ENCODE measurements around the gene NOC2L. TPM values are rescaled to one million over a fixed set of nuclear protein-coding genes. Genes with fewer than 3 reads are reported as not detected.

The NOC2L gene
- total RNA-seq, 1 experiment from 2014 or later: 214 TPM

DNA sequence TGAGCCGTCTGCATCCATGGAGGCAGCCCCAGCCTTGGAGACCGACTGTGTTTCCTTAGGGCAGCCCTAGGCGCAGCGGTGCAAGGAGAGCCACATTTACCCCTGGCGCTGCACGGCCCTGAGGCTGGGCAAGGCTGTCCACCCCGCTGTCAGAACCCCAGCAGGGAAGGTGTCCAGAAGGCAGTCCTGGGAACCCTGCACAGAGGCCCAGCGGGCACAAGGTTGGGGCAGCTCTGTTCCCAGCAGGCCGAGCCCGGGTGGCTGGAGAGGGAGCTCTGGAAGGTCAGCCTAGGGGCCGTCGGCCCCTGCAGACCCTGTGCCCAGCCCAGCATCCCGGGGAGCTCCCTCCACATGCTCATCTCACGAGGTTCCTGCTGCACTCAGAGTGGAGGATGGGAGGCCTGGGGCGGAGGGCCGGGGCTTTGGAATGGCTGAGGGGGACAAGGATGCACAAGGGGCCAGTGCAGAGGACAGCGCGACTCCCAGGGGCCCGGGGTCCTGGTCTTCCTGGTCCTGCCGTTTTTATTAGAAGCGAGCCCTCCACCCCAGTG, 55.3 kb downstream of the NOC2L start:
- peaks cover 20% of the 10 kb centered on the region for H3K4me1 ChIP-seq (ENCODE audit: insufficient read depth, low read length, poor library complexity, severe bottlenecking)
- H3K9me3 ChIP-seq (ENCODE audit: low read depth, low read length, poor library complexity, severe bottlenecking): no peaks in the 10 kb centered on the region
- DNase-seq (ENCODE audit: low spot score): no peak
- POLR2A ChIA-PET (ENCODE audit: low non-redundant PET): no interaction called here
- CTCF ChIA-PET: no interaction called here
- H3K36me3 ChIP-seq (ENCODE audit: insufficient read depth, low read length, poor library complexity, severe bottlenecking): no peaks in the 10 kb centered on the region
- no peaks in the 10 kb centered on the region for H3K27me3 ChIP-seq (replicated peaks; ENCODE audit: insufficient read depth, low read depth, low read length, poor library complexity)
- intact Hi-C loops (cut with micrococcal nuclease; ENCODE audit: unreplicated experiment): loop anchor here (2.0 kb wide), 1 partner anchor 37 kb away; no protein-coding TSS in a partner anchor
- peak overlapping the region; percentile 54 for H3K4me3 ChIP-seq (ENCODE audit: low read depth, low read length, poor library complexity, severe bottlenecking)
- H3K27ac ChIP-seq (ENCODE audit: low read depth, low read length, poor library complexity, severe bottlenecking): no peak overlapping the region
- TF ChIP-seq, protein P1, sequence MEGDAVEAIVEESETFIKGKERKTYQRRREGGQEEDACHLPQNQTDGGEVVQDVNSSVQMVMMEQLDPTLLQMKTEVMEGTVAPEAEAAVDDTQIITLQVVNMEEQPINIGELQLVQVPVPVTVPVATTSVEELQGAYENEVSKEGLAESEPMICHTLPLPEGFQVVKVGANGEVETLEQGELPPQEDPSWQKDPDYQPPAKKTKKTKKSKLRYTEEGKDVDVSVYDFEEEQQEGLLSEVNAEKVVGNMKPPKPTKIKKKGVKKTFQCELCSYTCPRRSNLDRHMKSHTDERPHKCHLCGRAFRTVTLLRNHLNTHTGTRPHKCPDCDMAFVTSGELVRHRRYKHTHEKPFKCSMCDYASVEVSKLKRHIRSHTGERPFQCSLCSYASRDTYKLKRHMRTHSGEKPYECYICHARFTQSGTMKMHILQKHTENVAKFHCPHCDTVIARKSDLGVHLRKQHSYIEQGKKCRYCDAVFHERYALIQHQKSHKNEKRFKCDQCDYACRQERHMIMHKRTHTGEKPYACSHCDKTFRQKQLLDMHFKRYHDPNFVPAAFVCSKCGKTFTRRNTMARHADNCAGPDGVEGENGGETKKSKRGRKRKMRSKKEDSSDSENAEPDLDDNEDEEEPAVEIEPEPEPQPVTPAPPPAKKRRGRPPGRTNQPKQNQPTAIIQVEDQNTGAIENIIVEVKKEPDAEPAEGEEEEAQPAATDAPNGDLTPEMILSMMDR (conservative IDR thresholded peaks at IDR 0.05; ENCODE audit: low read depth, low read length): no peak
- no peak for TF ChIP-seq EZH2 (IDR thresholded peaks at IDR 0.05; ENCODE audit: borderline replicate concordance, low read depth, low read length, poor library complexity, severe bottlenecking)
- no TSS peak for BruUV-seq (replicated peaks)

DNA sequence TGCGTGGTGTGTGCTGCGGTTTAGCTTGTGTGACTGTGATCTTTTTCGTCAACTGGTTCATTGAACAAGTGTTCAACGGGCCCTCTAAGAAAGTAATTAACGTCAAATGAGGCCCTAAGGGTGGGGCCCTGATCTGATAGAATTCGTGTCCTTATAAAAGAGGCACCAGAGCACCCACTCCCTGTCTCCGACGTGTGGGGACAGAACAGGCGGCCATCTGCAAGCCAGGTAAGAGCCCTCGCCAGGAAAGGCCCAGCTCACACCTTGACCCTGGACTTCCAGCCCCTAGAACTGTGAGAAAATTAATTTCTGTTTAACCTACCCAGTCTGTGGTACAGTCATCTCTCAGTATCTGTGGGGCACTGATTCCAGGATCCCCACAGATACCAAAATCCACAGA, 55.8 kb downstream of the NOC2L start:
- Histone ChIP-seq H3K4me1 (ENCODE audit: insufficient read depth, low read length, poor library complexity, severe bottlenecking) (peaks cover 20% of the 10 kb centered on the region), H3K27me3 (replicated peaks; ENCODE audit: insufficient read depth, low read depth, low read length, poor library complexity) (no peaks in the 10 kb centered on the region), H3K9me3 (ENCODE audit: low read depth, low read length, poor library complexity, severe bottlenecking) (no peaks in the 10 kb centered on the region), H3K36me3 (ENCODE audit: insufficient read depth, low read length, poor library complexity, severe bottlenecking) (no peaks in the 10 kb centered on the region), H3K4me3 (ENCODE audit: low read depth, low read length, poor library complexity, severe bottlenecking) (no peak overlapping the region), H3K27ac (ENCODE audit: low read depth, low read length, poor library complexity, severe bottlenecking) (no peak overlapping the region)
- POLR2A ChIA-PET (ENCODE audit: low non-redundant PET): no interaction called here
- intact Hi-C loops (cut with micrococcal nuclease; ENCODE audit: unreplicated experiment): no loop called here
- CTCF ChIA-PET: no interaction called here
- no peak for DNase-seq (ENCODE audit: low spot score)
- TF ChIP-seq EZH2 (IDR thresholded peaks at IDR 0.05; ENCODE audit: borderline replicate concordance, low read depth, low read length, poor library complexity, severe bottlenecking): no peak
- TF ChIP-seq, protein P1 (conservative IDR thresholded peaks at IDR 0.05; ENCODE audit: low read depth, low read length): no peak
- no TSS peak for BruUV-seq (replicated peaks)

DNA sequence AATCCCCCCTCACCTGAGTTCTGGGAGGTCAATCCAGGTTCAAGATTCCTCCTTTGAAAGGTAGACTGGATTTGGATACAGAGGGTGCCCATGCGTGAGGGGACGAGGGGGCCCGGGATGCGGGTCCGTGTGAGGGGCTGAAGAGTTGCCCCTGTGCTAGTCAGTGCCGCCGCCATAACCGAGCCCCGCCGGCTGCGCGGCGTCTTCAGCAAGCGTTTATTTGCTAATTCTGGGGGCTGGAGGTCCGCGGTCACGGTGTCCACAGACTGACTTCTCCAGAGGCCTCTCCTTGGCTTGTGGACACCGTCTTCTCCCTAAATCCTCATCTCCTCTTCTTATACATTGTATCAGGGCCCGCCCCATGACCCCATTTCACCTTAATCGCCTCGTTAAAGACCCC, 56.3 kb downstream of the NOC2L start:
- Histone ChIP-seq H3K36me3 (ENCODE audit: insufficient read depth, low read length, poor library complexity, severe bottlenecking) (no peaks in the 10 kb centered on the region), H3K4me3 (ENCODE audit: low read depth, low read length, poor library complexity, severe bottlenecking) (no peak overlapping the region), H3K4me1 (ENCODE audit: insufficient read depth, low read length, poor library complexity, severe bottlenecking) (peaks cover 20% of the 10 kb centered on the region), H3K27me3 (replicated peaks; ENCODE audit: insufficient read depth, low read depth, low read length, poor library complexity) (no peaks in the 10 kb centered on the region), H3K27ac (ENCODE audit: low read depth, low read length, poor library complexity, severe bottlenecking) (no peak overlapping the region), H3K9me3 (ENCODE audit: low read depth, low read length, poor library complexity, severe bottlenecking) (no peaks in the 10 kb centered on the region)
- ChIA-PET CTCF (no interaction called here), POLR2A (ENCODE audit: low non-redundant PET) (no interaction called here)
- no peak for DNase-seq (ENCODE audit: low spot score)
- BruUV-seq (replicated peaks): no TSS peak
- TF ChIP-seq EZH2 (IDR thresholded peaks at IDR 0.05; ENCODE audit: borderline replicate concordance, low read depth, low read length, poor library complexity, severe bottlenecking): no peak
- TF ChIP-seq, protein P1 (conservative IDR thresholded peaks at IDR 0.05; ENCODE audit: low read depth, low read length): no peak
- intact Hi-C loops (cut with micrococcal nuclease; ENCODE audit: unreplicated experiment): no loop called here
